Epidermal melanocyte (primary cell): ENCODE data around the gene SDR39U1.
"Not testable (repeated sequence)": the region's sequence is repeated elsewhere in the genome, so short reads cannot be mapped to it uniquely, and the experiment has no call there.

Experiments used
- DNase-seq: peaks from one replicate; pipeline ENCODE4 v3.0.0; 2011; ENCODE audit warnings: low spot score; ENCODE audit not compliant: insufficient read length

Gene SDR39U1, protein sequence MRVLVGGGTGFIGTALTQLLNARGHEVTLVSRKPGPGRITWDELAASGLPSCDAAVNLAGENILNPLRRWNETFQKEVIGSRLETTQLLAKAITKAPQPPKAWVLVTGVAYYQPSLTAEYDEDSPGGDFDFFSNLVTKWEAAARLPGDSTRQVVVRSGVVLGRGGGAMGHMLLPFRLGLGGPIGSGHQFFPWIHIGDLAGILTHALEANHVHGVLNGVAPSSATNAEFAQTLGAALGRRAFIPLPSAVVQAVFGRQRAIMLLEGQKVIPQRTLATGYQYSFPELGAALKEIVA

DNA sequence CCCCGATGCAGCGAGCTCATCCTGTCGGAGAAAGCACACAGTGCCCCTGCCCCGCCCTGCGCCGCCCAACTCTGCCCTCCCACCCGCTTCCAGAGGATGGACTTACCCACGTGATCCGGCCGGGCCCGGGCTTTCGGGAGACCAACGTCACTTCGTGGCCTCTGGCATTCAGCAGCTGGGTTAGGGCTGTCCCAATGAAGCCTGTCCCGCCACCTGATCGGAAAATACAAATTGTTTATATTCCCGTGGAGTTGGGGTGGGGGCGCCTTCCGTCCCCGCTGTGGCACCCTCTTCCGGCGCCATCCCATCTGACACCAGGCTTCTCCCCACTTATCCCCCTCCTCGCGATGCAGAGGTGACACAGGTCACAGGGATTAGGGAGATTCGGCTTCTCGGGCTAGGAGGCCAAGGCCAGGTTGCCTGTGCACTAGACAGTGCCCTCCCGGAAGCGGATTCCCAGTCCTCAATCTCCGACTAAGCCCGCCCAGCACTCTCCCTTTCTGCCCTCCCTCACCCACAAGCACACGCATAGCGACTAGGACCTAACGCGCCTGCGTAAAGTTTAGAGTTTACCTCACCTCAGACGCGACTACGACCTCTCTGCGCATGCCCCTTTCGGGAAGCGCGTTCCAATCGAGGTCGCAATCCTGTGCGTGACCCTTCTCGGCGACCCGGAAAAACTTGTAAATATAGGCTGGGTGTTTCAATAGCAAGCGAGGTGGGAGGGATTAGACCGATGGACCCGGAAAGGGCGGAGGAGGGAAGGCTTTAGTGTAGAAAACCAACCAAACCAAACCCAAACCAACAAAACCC is at the start of gene SDR39U1:
TSS of gene SDR39U1 (minus strand) at position 537 of the 813 bp plus-strand sequence. CDS start at position 530, 7 bp downstream.
- DNase-seq, result peak; percentile 92

DNA sequence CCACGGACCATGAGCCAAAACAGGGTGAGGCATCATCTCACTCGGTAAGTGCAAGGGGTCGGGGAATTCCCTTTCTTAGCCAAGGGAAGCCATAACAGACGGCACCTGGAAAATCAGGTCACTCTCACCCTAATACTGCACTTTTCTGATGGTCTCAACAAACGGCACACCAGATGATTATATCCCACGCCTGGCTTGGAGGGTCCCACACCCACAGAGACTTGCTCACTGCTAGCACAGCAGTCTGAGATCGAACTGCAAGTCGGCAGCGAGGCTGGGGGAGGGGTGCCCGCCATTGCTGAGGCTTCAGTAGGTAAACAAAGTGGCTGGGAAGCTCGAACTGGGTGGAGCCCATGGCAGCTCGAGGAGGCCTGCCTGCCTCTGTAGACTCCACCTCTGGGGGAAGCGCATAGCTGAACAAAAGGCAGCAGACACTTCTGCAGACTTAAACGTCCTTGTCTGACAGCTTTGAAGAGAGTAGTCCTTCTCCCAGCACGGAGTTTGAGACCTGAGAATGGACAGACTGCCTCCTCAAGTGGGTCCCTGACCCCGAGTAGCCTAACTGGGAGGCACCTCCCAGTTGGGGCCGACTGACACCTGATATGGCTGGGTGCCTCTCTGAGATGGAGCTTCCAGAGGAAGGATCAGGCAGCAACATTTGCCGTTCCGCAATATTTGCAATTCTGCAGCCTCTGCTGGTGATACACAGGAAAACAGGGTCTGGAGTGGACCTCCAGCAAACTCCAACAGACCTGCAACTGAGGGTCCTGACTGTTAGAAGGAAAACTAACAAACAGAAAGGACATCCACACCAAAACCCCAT is 49.2 kb upstream of the SDR39U1 start:
- not testable (repeated sequence) for DNase-seq

GRCh38 chr14:24483604-24484252 is 41.2 kb upstream of the SDR39U1 start:
- DNase-seq, result peak; percentile 31

DNA sequence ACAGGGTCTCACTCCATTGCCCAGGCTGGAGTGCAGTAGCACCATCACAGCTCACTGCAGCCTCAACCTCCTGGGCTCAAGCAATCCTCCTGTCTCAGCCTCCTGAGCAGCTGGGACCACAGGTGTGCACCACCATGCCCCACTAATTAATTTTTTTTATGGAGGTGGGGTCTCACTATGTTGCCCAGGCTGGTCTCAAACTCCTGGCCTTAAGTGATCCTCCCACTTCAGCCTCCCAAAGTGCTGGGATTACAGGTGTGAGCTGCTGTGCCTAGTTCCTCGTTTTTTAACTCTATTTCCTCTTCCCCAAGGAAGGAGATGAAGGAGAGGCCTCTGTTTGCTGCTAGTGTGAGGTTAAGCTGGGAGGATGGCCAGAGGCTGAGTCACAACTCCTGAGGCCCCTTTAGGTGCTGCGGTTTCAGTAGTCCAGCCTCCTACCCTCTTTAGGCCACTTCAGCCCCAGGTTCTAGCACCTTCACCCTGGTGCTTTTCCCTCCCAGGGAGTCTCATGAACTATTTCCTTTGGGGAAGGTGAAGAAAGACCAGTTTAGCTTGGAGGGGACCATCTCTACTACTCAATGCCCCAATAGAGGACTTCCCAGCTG is 40.2 kb upstream of the SDR39U1 start:
- not testable (repeated sequence) for DNase-seq

- DNase-seq, result peak; percentile 29
These were observed 39.2 kb upstream of the SDR39U1 start for GRCh38 chr14:24481622-24482324.

DNA sequence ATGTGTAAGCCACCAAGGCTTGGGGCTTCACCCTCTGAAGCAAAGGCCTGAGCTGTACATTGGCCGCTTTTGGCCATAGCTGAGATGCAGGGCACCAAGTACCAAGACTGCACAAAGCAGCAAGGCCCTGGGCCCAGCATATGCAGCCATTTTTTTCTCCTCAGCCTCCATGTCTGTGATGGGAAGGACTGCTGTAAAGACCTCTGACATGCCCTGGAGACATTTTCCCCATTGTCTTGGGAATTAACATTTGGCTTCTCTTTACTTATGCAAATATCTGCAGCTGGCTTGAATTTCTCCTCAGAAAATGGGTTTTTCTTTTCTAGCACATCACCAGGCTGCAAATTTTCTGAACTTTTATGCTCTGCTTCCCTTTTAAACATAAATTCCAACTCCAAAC is 37.4 kb upstream of the SDR39U1 start:
- not testable (repeated sequence) for DNase-seq

DNA sequence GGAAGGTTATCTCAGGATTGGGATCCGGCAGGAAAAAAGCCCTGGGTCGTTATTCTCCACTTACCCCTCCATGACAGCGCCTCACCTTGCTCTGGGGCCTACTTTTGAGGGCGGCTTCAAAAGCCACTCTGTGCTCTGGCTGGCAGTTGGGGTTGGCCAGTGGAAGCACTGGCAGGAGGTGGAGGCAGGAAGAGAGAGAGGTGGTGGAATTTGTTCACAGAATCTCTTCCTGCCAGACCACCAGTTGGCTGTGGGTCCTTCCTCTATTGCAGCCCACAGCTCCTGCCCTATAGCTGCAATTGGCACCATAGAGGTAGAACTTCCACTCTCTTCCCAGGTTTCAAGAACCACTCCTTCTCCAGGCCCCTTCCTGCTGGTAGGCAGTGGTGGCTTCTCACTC is 32.7 kb upstream of the SDR39U1 start:
- DNase-seq, result no peak

DNA sequence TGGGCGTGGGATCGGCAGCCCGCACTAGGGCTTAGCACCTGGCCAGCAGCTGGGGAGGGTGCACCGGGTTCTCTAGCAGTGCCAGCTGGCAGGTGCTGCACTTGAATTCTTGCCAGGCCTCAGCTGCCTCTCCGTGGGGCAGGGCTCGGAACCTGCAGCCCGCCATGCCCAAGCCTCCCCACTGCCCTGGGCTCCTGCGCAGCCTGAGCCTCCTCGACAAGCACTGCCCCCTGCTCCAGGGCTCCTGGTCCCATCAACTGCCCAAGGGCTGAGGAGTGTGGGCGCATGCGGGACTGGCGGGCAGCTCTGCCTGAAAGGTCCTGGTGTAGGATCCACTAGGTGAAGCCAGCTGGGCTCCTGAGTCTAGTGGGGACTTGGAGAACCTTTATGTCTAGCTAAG is 30.6 kb upstream of the SDR39U1 start:
- no peak for DNase-seq

DNA sequence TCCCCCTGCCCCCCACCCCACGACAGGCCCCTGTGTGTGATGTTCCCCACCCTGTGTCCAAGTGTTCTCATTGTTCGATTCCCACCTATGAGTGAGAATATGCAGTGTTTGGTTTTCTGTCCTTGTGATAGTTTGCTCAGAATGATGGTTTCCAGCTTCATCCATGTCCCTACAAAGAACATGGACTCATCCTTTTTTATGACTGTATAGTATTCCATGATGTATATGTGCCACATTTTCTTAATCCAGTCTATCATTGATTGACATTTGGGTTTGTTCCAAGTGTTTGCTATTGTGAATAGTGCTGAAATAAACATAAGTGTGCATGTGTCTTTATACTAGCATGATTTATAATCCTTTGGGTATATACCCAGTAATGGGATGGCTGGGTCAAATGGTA is 27.9 kb upstream of the SDR39U1 start:
- DNase-seq, result not testable (repeated sequence)

- no peak for DNase-seq
These were observed 23.2 kb upstream of the SDR39U1 start for GRCh38 chr14:24465805-24466204.

DNA sequence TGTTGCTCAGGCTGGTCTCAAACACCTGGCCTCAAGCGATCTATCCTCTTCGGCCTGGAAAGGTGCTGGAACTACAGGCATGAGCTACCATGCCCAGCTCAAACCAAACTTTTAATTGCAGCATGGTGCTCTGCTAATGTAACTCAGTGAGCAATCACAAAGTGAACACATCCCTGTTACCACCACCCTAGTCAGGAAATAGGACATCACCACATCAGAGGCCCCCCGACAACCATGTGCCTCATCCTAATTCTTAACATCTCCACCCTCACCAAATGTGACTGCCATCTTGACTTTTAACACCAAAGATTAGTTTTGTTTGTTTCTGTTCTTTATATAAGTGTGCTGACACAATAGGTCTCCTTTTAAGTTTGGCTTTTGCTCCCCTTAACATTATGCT is 22.8 kb upstream of the SDR39U1 start:
- DNase-seq, result no peak

DNA sequence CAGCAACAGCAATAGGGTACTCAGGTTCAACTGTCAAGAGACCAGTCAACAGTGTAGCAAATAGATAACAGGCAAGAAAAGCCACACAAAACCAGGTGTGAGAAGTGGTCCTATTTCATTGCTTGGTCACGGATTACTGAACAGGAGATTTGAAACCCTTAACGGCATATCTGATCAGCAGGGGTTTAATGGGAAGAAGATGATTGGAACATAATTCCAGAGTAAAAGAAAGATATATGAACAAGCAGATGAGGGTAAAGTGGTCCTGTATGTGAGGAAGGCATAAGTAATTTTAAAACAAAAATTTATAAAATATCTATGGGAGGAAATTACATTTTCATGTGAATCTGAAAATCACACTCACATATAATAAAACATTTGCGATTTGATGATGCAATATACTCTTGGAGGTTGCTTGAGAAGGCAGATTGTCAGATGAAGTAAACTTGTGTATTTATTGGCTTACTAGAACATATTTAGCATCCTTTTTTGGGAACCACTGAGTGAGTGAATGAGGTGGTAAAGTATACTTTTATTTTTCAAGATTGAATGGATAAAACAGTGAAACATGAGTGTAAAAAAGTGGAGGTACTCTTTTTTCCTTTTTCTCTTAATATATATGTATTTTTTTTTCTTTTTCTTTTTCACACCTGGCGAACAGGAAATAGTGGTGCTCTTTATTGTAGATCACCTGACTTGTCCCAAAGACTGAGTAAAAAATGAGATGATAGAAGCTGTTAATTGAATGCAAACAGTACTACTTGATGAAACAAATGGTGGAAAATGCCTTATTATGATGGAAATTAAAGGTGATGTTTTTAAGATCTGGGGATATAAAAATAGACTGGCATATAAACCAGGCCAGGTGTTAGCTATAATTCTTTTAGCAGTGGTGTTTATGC is 21.6 kb upstream of the SDR39U1 start:
- DNase-seq, result no peak

GRCh38 chr14:24463017-24463883 is 20.7 kb upstream of the SDR39U1 start:
- no peak for DNase-seq

DNA sequence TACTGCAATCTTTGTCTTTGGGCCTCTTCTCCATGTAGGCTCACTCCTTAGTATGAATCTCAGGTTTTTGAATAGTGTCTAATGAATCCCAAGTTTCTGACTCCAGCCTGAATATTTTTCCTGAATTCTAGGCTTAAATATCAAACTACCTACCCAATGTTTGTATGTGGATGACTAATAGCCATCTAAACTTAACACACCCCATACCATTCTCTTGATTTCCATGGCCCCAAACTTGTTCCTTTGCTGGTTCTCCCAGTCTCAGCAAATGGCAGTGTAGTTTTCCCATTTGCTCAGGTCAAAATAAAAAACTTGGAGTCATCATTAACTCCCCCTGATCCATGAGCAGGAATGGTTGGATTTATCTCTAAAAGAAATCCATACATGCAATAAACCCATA is 18.8 kb upstream of the SDR39U1 start:
- DNase-seq, result no peak

DNA sequence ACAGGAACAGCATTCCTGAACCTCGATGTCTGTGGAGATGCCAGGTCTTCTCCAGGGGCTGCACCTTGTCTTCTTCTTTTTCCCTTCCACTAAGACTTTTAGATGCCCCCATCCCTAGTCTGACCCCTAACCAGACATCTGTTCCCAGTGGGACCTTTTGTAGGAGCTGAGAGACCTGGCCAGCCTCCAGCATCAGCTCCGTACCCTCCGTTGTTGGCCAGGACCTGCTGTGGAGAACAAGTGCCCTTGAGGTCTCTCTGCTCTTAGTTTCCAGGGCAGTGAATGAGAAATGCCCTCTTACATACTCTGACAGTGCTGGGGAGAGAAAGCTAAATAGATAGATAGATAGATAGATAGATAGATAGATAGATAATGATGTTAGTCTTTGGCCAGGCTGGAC is 16.8 kb upstream of the SDR39U1 start:
- DNase-seq, result no peak

- no peak for DNase-seq
These were observed 16.2 kb upstream of the SDR39U1 start for GRCh38 chr14:24458736-24459135.

GRCh38 chr14:24456980-24457379 is 14.4 kb upstream of the SDR39U1 start:
- DNase-seq, result no peak

DNA sequence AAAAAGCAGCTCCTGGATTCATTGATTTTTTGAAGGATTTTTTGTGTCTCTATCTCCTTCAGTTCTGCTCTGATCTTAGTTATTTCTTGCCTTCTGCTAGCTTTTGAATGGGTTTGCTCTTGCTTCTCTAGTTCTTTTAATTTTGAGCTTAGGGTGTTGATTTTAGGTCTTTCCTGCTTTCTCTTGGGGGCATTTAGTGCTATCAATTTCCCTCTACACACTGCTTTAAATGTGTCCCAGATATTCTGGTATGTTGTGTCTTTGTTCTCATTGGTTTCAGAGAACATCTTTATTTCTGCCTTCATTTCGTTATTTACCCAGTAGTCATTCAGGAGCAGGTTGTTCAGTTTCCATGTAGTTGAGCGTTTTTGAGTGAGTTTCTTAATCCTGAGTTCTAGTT is 8.3 kb upstream of the SDR39U1 start:
- DNase-seq, result not testable (repeated sequence)
